HEK293 (cell line): ENCODE measurements around the gene SYNGR4.

Experiments used
- FEZF1 ChIP-seq: fragments of 450-650 bp; formaldehyde crosslinking; IDR thresholded peaks from 2 replicates; pipeline ENCODE4 v1.5.1; 2016; ENCODE audit warnings: missing biosample characterization, missing genetic modification characterization
- GLI2 ChIP-seq: fragments of 450-650 bp; formaldehyde crosslinking; IDR thresholded peaks from 2 replicates; pipeline ENCODE4; 2017; ENCODE audit warnings: missing biosample characterization, missing genetic modification characterization, low read depth, borderline replicate concordance
- HOXD13 ChIP-seq: sonication (generic); formaldehyde crosslinking; IDR thresholded peaks from 2 replicates; pipeline ENCODE4 v1.8.0; 2022; ENCODE audit warnings: missing genetic modification reagents, borderline replicate concordance
- KLF8 ChIP-seq: fragments of 450-650 bp; formaldehyde crosslinking; IDR thresholded peaks from 2 replicates; pipeline ENCODE4 v1.5.1; 2016; ENCODE audit warnings: missing biosample characterization, missing genetic modification characterization
- SALL2 ChIP-seq: fragments of 450-650 bp; formaldehyde crosslinking; IDR thresholded peaks from 2 replicates; pipeline ENCODE4 v1.5.0; 2017; ENCODE audit warnings: missing biosample characterization, mild to moderate bottlenecking, missing genetic modification characterization, borderline replicate concordance
- SP7 ChIP-seq: fragments of 450-650 bp; formaldehyde crosslinking; IDR thresholded peaks from 2 replicates; pipeline ENCODE4 v1.5.1; 2016; ENCODE audit warnings: missing biosample characterization, missing genetic modification characterization
- TRIM28 ChIP-seq: IDR thresholded peaks from 2 replicates; pipeline ENCODE4 v1.6.1; 2011; ENCODE audit warnings: low read length, control low read depth, borderline replicate concordance
- TSHZ1 ChIP-seq: fragments of 450-650 bp; formaldehyde crosslinking; IDR thresholded peaks from 2 replicates; pipeline ENCODE4 v1.5.1; 2016; ENCODE audit warnings: missing biosample characterization, missing genetic modification characterization, borderline replicate concordance
- ZBTB1 ChIP-seq: fragments of 450-650 bp; formaldehyde crosslinking; IDR thresholded peaks from 2 replicates; pipeline ENCODE4 v1.5.1; 2016; ENCODE audit warnings: missing biosample characterization, missing genetic modification characterization
- ZBTB49 ChIP-seq: fragments of 450-650 bp; formaldehyde crosslinking; IDR thresholded peaks from 2 replicates; pipeline ENCODE4 v1.5.1; 2016; ENCODE audit warnings: missing biosample characterization, missing genetic modification characterization, low read depth
- ZBTB7A ChIP-seq: fragments of 450-650 bp; formaldehyde crosslinking; IDR thresholded peaks from 2 replicates; pipeline ENCODE4 v1.5.1; 2016; ENCODE audit warnings: low read depth, missing biosample characterization, missing genetic modification characterization
- ZFP37 ChIP-seq: fragments of 450-650 bp; formaldehyde crosslinking; IDR thresholded peaks from 2 replicates; pipeline ENCODE4 v1.5.1; 2016; ENCODE audit warnings: missing biosample characterization, missing genetic modification characterization
- ZIC2 ChIP-seq: fragments of 450-650 bp; formaldehyde crosslinking; IDR thresholded peaks from 2 replicates; pipeline ENCODE4 v1.5.1; 2016; ENCODE audit warnings: missing biosample characterization, missing genetic modification characterization
- ZNF121 ChIP-seq: fragments of 450-650 bp; formaldehyde crosslinking; IDR thresholded peaks from 2 replicates; pipeline ENCODE4 v1.5.1; 2016; ENCODE audit warnings: missing biosample characterization, missing genetic modification characterization
- ZNF174 ChIP-seq: fragments of 450-650 bp; formaldehyde crosslinking; IDR thresholded peaks from 2 replicates; pipeline ENCODE4 v1.5.0; 2017; ENCODE audit warnings: missing biosample characterization, mild to moderate bottlenecking, missing genetic modification characterization
- ZNF202 ChIP-seq: fragments of 450-650 bp; formaldehyde crosslinking; IDR thresholded peaks from 2 replicates; pipeline ENCODE4 v1.5.1; 2016; ENCODE audit warnings: missing biosample characterization, missing genetic modification characterization, borderline replicate concordance
- ZNF211 ChIP-seq: fragments of 450-650 bp; formaldehyde crosslinking; IDR thresholded peaks from 2 replicates; pipeline ENCODE4 v1.5.1; 2016; ENCODE audit warnings: low read depth, missing biosample characterization, missing genetic modification characterization
- ZNF266 ChIP-seq: fragments of 450-650 bp; formaldehyde crosslinking; IDR thresholded peaks from 2 replicates; pipeline ENCODE4 v1.5.1; 2016; ENCODE audit warnings: missing biosample characterization, missing genetic modification characterization, low read depth
- ZNF280C ChIP-seq: fragments of 450-650 bp; formaldehyde crosslinking; IDR thresholded peaks from 2 replicates; pipeline ENCODE4 v1.5.1; 2016; ENCODE audit warnings: missing biosample characterization, missing genetic modification characterization
- ZNF350 ChIP-seq: fragments of 450-650 bp; formaldehyde crosslinking; IDR thresholded peaks from 2 replicates; pipeline ENCODE4 v1.5.0; 2017; ENCODE audit warnings: missing biosample characterization, mild to moderate bottlenecking, missing genetic modification characterization
- ZNF423 ChIP-seq: fragments of 450-650 bp; formaldehyde crosslinking; IDR thresholded peaks from 2 replicates; pipeline ENCODE4 v1.5.1; 2016; ENCODE audit warnings: missing biosample characterization, missing genetic modification characterization
- ZNF433 ChIP-seq: fragments of 450-650 bp; formaldehyde crosslinking; IDR thresholded peaks from 2 replicates; pipeline ENCODE4 v1.5.1; 2016; ENCODE audit warnings: missing biosample characterization, missing genetic modification characterization, low read depth
- ZNF561 ChIP-seq: fragments of 450-650 bp; IDR thresholded peaks from 2 replicates; pipeline ENCODE4 v1.5.1; 2018; ENCODE audit warnings: missing biosample characterization, missing genetic modification characterization, borderline replicate concordance
- ZNF571 ChIP-seq: fragments of 450-650 bp; formaldehyde crosslinking; IDR thresholded peaks from 2 replicates; pipeline ENCODE4 v1.5.0; 2017; ENCODE audit warnings: missing biosample characterization, missing genetic modification characterization
- ZNF623 ChIP-seq: fragments of 450-650 bp; formaldehyde crosslinking; IDR thresholded peaks from 2 replicates; pipeline ENCODE4 v1.5.1; 2016; ENCODE audit warnings: missing biosample characterization, missing genetic modification characterization
- ZNF624 ChIP-seq: fragments of 450-650 bp; formaldehyde crosslinking; IDR thresholded peaks from 2 replicates; pipeline ENCODE4 v1.5.1; 2017; ENCODE audit warnings: missing biosample characterization, missing genetic modification characterization
- ZNF645 ChIP-seq: fragments of 450-650 bp; formaldehyde crosslinking; IDR thresholded peaks from 2 replicates; pipeline ENCODE4; 2016; ENCODE audit warnings: missing biosample characterization, missing genetic modification characterization
- ZNF658 ChIP-seq: fragments of 450-650 bp; formaldehyde crosslinking; IDR thresholded peaks from 2 replicates; pipeline ENCODE4; 2016; ENCODE audit warnings: missing biosample characterization, missing genetic modification characterization
- ZNF664 ChIP-seq: fragments of 450-650 bp; formaldehyde crosslinking; IDR thresholded peaks from 2 replicates; pipeline ENCODE4 v1.5.1; 2016; ENCODE audit warnings: missing biosample characterization, missing genetic modification characterization
- ZNF76 ChIP-seq: fragments of 450-650 bp; formaldehyde crosslinking; IDR thresholded peaks from 2 replicates; pipeline ENCODE4; 2016; ENCODE audit warnings: low read depth, missing biosample characterization, missing genetic modification characterization, borderline replicate concordance
- ZSCAN23 ChIP-seq: fragments of 450-650 bp; formaldehyde crosslinking; IDR thresholded peaks from 2 replicates; pipeline ENCODE4 v1.5.1; 2016; ENCODE audit warnings: missing biosample characterization, missing genetic modification characterization

The SYNGR4 gene

GRCh38 chr19:48393559-48394330 lies 29.6 kb downstream of the SYNGR4 start, which contains the start of gene GRIN2D (continued):
- TF ChIP-seq GLI2: no peak
- no peak for TF ChIP-seq ZNF433
- no peak for TF ChIP-seq FEZF1 (tag by site-specific recombination)
- TF ChIP-seq ZNF76: no peak
- TF ChIP-seq KLF8 (tag by site-specific recombination): 0 out of 2 replicates have a peak, but pooled peaks have one; percentile 23
- TF ChIP-seq ZNF664 (tag by site-specific recombination): no peak
- peak; percentile 65 for TF ChIP-seq ZIC2
- TF ChIP-seq ZNF266: no peak
- no peak for TF ChIP-seq SP7 (tag by site-specific recombination)
- TF ChIP-seq ZNF211 (tag by site-specific recombination): no peak
- no peak for TF ChIP-seq ZNF174 (tag by site-specific recombination)
- TF ChIP-seq ZNF645: 0 out of 2 replicates have a peak, but pooled peaks have one; percentile 31
- TF ChIP-seq HOXD13 (CRISPR knock-in tag): no peak
- TF ChIP-seq ZNF571: no peak
- no peak for TF ChIP-seq ZBTB49 (tag by site-specific recombination)
- no peak for TF ChIP-seq ZNF280C (tag by site-specific recombination)
- no peak for TF ChIP-seq SALL2
- no peak for TF ChIP-seq ZNF561
- no peak for TF ChIP-seq ZNF658
- no peak for TF ChIP-seq ZNF623 (tag by site-specific recombination)
- TF ChIP-seq ZBTB1 (tag by site-specific recombination): no peak
- TF ChIP-seq ZNF350 (tag by site-specific recombination): no peak
- no peak for TF ChIP-seq ZSCAN23 (tag by site-specific recombination)
- 0 out of 2 replicates have a peak, but pooled peaks have one; percentile 46 for TF ChIP-seq ZFP37 (tag by site-specific recombination)
- TF ChIP-seq ZBTB7A (tag by site-specific recombination): no peak
- TF ChIP-seq ZNF202 (tag by site-specific recombination): no peak
- no peak for TF ChIP-seq TRIM28
- no peak for TF ChIP-seq ZNF423
- TF ChIP-seq ZNF121: no peak
- TF ChIP-seq ZNF624 (tag by site-specific recombination): no peak
- TF ChIP-seq TSHZ1: no peak
